Stimulated activated CD8-positive, alpha-beta memory T cell treated with anti-CD3 and anti-CD28 coated beads, Interleukin-4, amount 100 ng/mL, for 24 hours (primary cell): Measurements from ENCODE around the gene CCNQ.

ENCODE experiments used
- DNase-seq: peaks from one replicate; pipeline ENCODE4 v3.0.0-alpha.2; 2020; ENCODE audit warnings: low read depth

The CCNQ gene

DNA sequence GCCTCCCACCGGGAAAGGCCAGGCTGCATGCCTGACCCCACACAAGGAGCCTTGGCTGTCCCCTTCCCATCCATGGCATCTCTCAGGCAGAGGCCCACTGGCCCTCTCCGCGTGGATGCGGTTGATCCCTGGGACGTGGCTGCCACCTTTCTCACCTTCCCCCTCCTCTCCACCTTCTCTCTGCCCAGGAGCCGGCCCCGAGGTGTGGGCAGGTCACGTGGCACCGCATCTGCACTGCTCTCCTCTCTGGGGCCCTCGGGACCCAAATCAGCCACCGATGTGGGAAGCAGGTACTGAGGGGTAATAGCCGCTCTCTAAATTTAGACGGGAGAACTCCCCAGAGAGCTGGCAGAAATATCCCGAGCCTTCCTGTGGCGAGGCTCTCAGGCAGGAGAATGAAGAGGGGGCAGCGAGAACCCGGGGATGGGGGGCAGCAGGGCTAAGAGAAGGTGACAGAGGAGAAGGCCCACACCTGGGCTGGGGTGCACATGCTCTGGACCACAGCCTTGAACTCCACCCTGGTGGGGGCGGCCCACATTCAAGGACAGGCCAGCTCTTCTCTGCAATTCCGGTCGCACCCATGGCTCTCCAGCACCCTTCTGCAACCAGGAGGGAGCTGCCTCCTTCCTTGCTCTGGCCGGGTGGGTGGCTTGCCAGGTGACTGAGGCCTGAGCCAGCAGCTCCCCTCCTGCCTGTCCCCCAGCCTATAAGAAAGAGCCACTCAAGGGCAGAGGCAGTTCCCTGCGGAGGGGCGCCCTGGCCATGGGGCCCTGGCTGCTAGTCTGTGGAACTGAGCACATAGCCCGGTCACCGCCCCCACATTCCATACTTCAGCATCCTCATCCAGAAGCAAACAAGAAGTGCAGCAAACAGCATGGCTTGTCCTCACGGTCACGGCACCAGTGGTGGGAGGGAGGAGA, 38.4 kb upstream of the CCNQ start:
- DNase-seq, result no peak

DNA sequence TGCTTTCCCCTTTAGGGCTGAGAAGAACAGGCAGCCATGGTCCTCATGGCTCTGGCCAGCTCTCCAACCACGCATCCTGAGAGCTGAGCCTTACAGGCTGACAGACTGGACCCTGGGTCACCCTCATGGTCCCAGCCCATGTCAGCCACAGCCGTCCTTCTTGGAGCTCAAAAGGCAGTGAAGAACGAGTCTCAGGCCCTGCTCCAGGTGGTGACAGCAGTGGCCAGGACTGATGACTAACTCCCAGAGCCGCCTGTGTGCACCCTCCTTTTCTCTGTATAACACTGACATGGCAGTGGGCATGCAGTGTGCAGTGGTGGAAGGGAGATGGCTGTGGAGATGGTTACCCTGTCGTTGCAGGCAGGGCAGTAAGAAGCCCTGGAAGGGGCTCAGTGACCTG, 37.8 kb upstream of the CCNQ start:
- DNase-seq, result no peak

DNA sequence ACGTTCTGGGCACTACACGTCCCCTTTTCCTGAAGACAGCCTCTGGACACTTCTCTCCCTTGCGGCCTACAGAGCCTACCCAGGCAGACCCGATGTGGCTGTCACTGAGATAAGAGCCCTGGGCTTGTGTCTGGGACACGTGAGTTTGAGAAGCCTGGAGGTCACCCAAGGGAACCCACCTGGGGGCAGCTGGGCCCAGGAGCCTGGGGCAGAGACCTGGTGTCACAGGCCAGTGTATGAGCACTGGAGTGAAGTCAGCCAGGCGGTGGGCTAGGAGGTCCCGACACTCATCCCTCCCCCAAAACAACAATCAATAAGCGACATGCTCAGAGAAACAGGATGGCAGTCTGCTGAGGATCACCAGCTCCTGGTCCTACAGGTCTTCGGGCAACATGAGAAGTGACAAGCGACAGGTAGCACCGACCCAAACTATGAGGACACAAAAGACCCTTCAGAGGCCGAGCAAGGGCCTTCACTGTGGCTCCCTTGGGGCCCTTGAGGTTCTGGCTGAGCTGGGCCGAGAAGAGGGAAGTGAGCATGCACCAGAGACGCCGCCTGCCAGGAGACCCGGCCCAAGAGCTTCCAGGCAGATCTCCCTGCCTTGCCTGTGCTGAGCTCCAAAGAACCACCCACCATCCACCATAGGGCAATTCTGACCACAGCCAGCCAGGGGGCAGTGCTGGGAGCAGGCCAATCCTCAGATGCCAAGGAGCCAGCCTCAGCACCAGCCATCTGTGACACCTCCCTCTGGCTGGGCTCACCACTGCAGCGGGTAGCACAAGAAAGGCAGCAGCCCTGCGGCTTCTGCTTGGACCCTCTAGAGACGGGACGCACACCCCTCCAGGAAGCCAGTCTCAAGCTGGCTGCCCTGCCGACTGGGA, 37.1 kb upstream of the CCNQ start:
- no peak for DNase-seq

DNA sequence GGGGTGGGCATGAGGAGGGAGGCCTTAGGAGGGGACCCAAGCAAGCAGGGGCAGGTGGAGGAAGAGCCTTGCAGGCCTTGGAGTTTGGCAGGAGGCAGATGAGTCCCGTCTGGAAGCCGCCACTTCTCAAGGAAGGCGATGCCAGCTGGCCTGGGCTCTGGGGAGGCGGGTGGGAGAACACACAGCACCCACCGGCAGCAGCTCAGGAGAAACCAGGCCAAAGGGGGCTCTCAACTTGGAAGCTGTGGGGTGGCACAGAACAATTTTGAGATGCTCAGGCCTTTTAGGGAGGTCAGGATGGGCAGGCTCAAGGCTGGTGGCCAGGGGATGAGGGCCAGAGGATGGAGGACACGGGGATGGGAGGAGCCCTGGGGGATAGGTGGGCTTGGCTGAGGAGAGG, 36.4 kb upstream of the CCNQ start:
- no peak for DNase-seq

DNA sequence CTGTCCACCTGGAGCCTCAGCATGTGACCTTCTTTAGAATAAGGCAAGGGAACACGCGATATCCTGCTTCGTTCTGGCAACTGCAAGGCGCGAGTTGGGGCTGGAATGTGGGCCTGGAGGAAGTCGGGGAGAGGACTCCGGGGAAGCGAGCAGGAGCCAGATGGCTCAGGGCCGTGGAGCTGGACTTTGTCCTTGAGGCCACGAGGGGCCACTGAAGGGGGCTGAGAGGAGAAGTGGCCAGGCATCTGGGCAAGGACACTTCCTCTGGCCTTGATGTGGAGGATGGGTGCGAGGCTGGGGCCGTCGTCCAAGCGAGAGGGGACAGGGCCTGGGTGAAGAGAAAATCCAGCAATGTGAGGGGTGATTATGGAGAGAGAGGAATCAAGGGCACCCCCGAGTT, 35.9 kb upstream of the CCNQ start:
- no peak for DNase-seq

DNA sequence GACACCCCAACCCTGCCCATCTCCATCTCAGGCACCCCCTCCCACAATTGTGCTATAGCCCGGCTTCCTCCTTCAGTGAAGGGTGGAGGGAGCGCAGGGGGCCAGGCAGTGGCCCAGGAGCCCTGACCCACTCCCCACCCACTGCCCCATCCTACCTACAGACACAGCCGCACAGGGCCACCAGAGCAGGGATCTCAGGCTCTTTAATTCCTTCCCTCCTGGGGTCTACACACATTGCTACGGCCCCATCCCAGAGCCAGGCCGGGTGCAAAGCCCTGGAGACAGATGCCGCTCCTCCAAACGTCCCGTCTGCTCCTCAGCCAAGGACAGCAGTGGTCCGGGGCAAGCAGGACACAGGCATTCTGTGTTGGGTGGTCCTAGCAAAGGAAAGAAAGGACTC, 35.3 kb upstream of the CCNQ start:
- DNase-seq, result no peak

DNA sequence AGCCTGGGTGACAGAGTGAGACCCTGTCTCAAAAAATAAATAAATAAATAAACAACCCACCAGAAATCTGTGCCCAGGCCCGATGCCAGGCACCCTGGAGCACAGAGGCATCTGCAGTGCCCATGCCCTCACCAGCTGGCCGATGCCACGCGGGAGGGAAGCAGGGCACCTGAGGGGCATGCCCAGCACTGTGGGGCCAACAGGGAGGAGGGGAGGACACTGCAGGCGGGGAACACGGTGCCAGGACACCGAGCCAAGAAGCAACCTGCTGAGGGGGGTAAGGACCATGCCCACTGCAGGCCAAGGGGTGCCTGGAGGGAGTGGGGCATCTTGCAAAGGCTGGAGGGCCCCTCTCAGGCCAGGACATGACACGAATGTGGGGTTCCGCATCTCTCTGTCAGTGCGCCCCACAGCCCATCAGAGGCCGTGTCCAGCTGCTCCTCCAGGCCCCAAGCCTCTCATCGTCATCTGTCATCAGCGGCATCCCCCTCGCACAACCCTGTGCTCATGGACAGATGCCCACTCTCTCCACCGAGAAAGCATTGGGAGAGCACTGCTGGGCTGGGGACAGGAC, 34.8 kb upstream of the CCNQ start:
- no peak for DNase-seq

DNA sequence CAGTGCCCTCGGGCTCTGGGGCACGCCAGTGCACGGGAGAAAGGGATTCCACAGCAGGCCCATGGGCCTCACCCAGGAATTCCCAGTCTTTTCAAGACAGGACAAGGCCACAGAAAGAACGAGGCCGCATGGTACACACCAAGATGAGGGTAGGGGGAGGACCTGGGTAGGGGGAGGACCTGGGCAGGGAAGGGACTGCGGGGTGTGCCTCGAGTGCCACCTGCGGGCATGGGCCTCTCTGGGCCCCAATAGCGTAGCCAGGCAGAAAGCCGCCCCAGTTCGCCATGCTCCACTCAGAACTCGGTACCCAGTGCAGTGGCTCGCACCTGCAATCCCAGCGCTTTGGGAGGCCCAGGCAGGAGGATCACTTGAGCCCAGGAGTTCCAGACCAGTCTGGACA, 34.1 kb upstream of the CCNQ start:
- DNase-seq, result no peak

DNA sequence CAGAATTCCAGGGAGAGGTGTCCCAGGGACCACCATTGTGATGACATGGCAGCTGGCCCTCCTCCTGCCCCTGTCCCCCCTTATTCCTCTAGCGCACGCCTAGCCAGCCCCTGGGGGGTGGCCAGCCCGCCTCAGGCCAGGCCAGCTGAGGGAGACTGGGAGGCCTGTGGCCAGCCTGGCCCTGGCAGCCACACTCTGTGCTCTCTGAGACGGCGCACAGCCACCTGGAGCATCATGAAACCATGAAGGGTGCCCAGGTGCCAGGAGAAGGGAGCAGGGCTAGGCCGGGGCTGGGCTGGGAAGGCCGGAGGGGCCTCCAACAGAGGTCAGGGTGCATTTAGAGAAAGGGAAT, 33.6 kb upstream of the CCNQ start:
- no peak for DNase-seq

DNA sequence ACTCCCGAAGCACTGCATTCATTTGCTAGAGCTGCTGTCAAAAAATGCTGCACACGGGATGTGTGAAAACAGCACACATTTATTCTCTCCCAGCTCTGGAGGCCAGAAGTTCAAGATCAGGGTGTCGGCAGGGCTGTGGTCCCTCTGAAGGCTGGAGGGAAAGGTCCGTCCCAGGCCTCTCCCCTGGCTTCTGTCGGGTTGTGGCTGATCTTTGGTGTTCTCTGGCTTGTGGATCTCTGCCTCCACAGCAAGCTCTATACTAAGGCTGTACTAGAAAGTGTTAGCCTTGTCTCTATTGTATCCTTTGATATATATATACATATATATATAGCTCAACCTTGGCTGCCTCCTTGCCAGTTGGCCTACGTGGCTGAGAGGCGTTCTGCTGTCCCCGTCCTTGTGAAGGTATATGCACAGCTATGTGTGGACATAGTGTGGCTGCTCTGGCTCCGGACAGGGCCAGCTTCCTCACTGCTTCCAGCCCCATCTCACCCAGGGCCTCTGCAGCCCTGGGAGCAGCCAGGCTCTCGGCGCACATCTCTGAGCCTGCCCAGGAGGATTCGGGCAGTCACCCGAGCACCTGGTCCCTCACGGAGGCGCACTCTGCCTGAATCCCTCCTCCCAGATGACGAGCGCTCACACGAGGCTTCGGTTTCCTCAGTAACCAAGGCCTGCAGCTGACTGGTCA, 33.1 kb upstream of the CCNQ start:
- no peak for DNase-seq

DNA sequence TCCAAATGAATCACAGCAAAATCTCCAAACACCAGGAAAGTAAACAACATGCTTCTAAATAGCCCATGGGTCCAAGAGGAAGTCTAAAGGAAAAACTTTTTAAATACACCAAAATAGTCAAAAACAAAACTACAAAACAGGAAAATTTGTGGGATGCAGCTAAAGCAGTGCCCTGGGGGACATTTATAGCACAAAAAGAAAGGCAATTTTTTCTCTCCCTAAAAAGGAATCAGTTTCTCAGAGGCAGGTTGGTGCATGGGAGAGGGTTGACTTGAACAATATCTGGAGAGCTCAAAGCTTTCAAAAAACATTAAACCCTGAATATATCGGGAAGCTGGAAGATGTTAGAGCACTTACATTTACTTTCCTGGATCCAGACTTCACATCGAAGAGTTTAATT, 32.4 kb upstream of the CCNQ start:
- DNase-seq, result no peak

DNA sequence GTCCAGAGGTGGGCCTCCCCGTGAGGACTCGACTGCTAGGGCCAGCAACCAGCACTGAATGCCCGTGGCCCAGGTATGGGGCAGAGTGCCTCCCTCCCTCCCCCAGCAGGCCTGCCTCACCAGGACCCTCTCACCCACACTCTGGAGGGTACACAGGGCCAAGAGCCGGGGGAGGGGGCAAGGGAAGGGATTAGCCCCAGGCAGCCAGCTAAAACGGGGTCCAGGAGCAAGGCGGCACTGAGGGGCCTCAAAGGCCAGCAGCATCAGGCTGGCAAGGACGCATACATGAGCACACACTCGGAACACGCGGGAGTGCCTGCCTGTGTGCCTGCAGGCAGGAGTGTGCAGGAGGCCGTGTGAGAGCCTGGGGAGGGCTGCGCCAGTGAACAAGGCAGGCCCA, 29.7 kb upstream of the CCNQ start:
- DNase-seq, result no peak

DNA sequence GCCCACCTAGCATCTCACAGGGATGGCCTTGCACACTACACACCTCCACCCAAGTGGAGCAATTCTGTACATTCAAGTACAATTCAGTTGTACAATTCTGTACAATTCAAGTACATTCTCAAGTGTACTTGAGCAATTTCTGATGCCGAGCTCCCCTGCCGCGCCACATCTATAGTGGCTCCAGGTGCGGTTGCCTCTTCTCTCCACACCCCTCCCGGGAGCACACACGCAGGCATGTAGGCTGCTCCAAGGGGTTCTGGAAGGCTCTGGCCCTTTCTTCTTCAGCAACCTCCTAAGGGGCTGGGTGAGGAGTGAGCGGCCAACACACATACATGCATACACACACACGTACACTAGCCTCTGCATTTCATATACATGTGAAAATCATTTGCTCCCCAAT, 29.2 kb upstream of the CCNQ start:
- no peak for DNase-seq

DNA sequence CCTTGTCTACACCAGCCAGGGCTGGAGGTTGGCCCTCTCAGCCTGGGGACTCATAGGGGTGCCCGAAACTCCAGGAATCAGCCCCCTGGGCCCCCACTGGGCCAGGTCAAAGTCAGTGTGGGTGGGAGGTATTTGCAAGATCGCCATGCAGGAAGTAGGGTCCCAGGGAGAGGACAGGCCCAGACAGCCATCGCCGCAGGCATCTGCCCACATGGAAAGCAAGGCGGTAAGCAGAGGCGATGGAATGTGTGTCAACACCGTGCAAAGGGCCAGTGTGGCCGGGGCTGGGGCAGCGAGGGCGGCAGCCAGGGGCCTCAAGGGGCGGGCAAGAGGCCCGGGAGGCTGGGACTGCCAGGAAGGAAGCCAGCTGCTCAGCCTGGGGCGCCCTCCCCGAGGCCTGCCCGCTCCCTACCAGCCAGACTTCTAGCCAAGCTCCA, 28.8 kb upstream of the CCNQ start:
- DNase-seq, result no peak

DNA sequence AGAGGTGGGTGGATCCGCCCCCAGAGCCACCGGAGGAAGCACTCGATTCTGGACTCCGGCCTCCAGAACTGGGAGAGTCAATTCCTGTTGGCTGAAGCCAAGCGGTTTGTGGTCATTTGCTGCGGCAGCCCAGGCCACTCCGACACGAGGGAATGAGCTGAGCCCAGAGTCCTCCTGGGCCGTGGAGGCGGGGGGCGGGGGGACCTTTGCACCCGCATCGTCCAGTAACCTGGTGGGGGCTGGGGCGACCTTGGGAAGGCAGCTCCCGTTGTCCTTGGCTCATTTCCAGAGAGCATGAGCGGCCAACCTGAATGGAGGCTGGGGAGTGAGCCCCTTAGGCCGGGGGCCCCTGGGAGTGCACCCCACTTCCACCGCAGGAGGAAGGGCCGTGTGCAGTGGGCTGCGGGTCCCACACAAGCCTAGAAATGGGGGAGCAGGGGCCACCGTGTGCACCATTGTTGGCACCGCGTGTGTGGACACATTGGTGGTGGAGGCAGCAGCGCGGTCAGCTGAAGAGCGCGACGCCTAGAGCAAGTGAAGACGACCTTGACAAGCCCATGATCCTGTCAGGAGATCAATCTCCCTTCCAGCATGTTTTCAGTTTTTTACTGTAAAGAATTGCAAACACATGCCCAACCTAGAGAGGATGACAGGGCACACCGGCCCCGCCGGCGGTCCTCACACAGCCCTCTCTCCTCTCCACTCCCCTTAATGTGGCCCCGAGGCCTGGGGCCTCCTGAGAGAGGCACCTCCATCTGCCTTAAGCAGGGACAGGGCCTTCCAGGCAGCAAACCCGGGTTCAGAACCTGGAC, 28.1 kb upstream of the CCNQ start:
- DNase-seq, result no peak

DNA sequence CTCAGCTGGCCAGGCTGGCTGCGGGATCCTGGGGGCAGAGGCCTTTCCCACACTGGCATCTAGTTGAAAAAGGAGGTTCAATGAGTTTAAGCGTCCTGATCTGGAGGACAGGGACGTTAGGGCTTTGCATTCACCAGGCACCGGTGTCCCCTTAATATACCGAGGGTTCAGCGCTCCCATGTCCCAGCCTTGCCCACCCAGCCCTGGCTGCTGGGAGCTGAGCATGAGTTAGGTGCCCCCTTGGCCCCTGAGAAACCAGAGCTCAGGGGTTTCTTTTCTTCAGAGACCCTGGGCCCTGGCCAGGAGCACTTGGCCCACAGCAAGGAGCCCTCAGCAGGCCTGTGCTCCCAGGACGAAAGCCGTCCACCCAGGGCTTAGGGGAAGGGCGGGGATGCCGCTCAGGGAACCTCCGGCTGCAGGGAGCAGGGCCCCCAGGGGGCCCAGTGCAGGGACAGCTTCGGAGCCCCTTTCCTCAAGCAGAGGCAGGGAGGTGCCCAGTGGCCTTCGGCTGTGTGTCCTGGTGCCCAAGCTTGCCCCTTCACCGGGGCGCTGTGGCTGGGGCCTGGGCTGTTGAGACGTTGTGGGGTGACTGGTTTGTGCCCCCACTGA, 27.2 kb upstream of the CCNQ start:
- no peak for DNase-seq

DNA sequence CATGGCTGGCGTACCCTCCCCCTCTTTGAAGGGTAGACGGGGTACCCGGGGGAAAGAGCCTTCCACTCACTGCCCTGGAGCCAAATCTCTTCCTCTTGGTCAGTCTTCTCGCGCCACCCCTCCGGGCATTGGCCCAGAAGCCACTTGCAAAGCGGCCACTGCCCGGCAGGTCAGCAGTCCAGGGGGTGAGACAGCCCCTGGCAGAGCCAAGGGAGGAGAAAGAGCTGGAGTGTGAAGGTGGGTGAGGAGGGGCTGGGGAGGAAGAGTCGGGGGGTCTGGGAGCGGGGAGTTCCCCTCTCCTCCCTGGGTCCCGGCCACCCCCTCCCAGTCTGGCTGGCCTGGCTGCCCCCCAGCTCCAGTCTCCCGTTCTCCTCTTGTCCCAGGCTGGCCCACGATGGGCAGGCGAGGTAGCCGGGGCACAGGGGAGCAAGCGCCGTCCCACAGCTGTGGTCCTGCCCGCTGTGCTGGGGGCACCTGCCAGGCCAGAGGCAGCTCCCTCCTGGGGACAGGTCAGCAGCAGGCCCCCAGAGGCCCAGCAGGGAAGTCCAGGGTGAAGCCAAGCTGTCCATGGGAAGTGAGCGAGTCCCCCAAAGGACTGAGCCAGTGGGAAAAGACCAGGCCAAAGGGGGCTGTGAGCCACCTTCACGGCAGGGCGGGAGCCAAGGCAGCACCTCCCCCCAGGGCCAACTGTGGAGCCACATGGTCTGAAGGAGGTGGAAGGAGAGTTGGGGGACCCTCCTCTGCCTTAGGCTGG, 26.5 kb upstream of the CCNQ start:
- no peak for DNase-seq

DNA sequence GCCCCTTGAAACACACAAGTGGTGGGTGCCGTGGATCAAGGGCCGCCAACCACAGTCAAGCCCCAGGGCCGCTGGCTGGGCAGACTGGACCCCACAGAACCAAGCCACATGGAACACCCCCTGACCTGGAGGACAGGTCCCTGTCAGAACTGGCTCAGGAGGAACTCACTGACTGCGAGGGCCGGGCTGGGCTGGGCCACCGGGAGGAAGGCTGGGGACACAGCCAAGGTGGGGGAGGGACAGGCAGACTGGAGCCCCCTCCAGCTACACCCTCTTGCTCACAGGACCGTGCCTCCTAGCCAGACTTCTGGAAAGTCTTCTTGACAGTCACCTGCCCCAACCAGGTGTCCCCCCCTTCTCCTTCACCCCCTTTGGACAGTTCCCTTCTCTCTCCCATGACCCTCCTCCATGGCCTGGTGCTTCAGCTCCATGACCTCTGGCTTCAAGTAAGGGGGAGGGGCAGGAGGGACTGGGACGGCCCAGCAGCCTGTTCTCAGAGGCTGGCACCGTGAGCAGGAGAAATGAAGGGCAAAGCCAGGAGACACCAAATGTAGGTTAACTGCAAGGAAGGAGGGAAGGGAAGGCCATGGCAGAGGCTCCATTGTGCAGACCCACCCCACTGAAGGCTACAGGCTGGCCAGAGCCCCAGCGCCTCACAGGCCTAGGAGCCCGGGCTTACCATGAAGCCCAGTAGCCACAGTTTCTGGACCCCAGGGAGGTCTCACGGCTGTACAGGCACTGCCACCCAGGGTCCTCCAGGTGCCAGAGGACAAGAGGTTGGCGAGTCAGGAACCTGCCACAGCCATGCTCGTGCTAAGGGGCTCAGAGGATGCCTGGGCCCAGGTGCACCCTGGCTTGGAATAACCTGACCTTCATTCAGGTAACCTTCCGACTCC, 25.5 kb upstream of the CCNQ start:
- DNase-seq, result no peak

DNA sequence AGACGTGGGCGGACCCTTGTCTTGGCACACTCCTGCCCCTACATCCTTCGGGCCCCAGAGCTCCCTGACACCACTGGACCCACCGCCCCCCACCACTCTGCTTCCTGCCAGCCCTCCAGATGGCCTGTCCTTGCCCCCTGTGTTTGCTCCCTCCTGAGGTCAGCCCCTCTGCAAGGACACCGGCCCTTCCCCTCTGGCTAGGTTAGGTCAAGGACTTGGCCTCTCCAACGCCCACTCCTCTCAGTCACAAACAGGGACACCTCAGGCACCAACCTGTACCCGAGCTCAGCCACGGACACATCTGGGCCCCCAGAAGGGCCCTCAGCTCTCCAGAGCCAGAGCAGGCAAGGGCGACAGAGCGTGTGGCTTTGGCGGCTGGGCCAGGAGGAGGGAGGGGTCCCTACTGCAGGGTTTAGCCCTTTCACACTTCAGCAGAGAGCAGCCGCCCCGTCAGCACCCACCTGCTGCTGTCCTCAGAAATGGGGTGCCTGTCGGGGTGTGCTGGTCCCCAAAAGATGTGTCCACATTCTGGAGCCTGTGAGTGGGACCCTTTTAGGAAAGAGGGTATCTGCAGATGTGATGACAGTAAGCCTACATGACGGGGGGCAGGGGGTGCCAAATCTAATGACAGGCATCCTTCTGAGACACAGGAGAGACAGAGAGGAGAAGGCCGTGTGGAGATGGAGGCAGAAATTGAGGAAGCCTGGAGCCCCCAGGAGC, 24.5 kb upstream of the CCNQ start:
- DNase-seq, result no peak
